GM11168 (cell line): Measurements from ENCODE around the gene RIOK1.

Experiments used
- in situ Hi-C: fragments of 300-500 bp; cut with MboI; formaldehyde crosslinking; loops from one replicate; pipeline ENCODE4 v1.12.0; 2022; ENCODE audit warnings: low sequenced_read_pairs; ENCODE audit not compliant: unreplicated experiment

The RIOK1 gene

DNA sequence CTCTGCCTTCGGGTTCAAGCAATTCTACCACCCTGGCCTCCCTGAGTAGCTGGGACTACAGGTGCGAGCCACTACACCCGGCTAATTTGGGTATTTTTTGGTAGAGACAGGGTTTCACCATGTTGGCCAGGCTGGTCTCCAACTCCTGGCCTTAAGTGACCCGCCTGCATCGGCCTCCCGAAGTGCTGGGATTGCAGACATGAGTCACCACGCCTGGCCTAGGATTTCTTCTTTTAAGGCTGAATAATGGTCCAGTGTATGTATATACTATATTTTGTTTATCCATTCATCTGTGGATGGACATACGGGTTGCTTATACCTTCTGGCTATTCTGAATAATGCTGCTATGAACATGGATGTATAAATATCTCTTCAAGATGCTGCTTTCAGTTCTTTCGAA, 17.1 kb downstream of the RIOK1 start:
- in situ Hi-C loops, result no loop called here

DNA sequence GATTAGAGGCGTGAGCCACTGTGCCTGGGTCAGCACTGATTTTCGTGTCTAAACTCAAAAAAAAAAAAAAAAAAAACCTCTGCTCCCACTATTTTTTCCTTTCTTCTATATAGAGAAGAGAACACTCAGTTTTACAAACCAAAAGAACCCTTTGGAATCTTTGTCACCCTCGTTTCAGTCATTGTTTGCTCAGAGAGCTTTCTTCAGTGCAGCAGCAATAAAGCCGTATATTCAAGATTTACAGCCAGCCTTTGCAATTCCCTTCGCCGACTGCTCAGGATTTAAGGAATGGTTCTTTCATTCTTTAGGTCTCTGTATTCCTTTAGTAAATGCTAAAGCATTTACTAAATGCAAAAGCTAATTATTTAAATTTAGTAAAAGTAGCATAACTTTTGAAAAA, 20.1 kb downstream of the RIOK1 start:
- in situ Hi-C loops, result no loop called here

DNA sequence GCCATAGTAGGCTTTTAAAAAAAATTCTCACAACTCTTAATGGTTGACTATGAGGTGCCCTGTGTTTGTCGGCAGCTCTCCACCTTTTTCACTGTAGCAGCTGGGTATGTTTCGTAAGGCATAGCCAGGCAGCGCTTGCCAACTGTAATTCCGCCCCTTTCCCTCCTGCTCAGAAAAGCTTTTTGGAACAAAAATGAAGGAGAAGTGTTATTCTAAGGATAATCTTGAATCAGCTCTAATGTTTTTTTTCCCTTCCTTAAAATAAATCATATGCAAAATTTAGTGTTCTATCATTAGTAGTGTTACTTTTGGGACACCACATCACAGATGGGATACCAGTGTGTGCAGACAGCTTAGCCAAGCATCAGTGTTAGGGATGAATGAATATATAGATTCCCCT, 21.2 kb downstream of the RIOK1 start:
- in situ Hi-C loops, result no loop called here

DNA sequence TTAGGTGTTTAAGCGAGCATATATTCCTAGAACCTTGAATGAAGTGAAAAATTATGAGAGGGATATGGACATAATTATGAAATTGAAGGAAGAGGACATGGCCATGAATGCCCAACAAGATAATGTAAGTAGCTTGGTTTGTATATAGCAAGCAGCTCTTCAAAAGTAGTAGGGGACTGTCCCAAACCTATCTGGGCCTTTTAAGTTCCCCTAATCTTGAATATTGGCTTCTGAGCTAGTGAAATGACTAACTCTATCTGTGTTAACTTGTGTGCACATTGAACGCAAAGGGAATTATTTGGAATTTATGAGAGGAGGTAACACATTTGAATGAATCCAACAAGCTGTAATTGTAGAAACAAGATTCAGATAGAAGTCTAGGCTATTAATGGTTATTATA, 21.7 kb downstream of the RIOK1 start:
- in situ Hi-C loops, result no loop called here

DNA sequence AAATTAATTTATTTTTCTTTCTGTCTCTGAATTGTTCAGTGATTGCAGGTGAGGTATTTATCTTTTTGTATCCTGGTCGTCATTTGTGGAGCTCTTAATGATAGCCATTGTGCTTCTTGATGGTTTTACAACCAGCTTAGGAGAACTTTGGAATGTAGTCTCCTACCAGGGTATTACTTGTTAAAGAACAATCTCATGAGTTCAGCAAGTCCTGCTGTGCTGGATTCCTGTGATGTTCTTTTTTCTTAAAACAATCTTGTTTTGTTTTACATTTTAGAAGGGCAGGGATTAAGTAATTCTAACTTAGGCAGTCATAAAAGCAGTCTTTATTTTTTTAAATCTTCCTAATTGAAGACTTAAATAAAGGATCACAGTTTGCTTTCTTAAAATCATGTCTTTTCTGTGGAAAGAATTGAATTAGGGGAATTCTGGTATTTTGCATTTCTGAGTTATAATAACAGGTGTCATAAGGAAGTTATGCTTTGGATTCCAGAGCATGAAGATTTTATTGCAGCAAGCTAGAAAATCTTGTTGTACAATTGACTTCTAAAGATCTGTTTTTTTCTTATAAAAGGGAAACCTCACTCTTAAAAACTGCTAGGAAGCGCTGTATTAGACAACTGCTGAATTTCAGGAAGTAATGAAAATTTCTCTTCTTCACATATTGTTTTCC, 23.7 kb downstream of the RIOK1 start:
- in situ Hi-C loops, result no loop called here

DNA sequence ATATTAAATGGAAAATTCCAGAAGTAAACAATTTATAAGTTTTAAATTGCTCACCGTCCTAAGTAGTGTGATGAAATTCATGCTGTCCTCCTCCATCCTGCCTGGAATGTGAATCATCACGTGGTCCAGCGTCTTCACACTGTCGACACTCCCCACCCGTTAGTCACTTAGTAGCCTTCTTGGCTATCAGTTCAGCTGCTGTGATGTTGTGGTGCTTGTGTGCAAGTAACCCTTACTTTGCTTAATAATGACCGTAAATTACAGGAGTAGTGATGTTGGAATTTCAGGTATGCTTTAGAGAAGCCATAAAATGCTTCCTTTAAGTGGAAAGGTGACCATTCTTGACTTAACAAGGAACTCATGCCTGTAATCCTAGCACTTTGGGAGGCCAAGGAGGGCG, 25.2 kb downstream of the RIOK1 start:
- in situ Hi-C loops, result no loop called here

DNA sequence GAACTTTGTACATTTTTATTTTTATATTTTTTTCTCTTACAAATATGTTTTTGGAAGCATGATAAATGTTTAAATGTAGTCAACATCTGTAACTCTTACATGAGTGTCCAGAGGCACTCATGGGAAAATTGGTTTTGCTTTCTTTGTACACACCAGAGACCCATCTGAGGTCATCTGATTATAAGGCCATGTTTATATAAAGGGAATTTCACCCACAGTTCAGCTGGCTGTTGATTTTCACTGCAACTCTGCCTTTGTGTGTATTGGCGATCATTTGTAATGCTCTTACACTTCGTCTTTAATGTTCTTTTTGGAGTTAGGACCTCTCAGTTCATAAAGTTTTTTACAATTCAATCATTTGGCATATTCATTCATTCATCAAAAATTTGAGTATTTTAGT, 28.1 kb downstream of the RIOK1 start:
- in situ Hi-C loops, result no loop called here

DNA sequence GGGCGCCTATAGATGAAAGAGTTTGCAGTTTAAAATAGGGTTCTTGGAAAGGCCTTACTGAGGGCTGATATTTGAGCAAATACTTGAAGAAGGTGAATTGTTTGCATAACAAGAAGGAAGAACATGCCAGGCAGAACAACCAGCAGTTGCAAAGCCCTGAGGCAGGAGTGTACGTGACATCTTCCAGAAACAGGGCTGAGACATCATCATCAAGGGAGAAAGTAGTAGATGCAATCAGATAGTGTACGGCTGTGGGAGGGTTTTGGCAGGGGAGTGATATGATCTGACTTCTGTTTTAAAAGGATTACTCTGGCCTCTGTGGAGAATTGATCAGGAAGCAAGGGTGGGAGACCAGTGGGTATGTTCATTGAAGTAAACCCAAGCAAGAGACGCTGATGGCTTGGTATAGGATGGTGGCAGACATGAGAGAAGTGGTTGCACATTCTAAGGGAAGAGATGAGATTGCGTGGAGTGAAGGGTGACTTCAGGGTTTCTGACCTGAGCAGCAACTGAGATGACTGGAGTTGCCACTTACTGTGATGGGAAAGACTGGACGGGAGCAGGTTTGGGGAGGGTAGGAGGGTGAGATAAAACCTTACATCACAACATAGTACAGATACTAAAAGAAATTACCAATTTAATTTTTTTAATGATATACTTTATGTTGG, 28.8 kb downstream of the RIOK1 start:
- in situ Hi-C loops, result no loop called here

DNA sequence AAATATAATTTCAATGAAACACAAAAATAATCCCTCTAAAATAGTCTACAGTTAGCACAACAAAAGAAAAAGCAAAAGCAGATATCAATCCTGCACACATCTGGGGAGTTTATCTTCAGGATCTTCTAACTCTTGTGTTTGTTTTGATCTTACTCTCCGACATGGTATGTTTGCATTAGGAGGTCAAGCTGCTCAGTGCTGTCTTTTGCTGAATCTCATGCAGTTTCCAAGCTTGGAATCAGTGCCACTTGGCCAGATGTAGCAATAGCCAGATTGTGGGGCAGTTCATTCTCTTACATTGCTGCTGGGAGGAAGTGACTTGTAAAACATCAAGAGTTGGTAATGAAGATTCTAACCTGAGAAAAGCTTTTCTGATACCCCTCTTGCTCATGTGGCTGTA, 29.5 kb downstream of the RIOK1 start:
- in situ Hi-C loops, result no loop called here

DNA sequence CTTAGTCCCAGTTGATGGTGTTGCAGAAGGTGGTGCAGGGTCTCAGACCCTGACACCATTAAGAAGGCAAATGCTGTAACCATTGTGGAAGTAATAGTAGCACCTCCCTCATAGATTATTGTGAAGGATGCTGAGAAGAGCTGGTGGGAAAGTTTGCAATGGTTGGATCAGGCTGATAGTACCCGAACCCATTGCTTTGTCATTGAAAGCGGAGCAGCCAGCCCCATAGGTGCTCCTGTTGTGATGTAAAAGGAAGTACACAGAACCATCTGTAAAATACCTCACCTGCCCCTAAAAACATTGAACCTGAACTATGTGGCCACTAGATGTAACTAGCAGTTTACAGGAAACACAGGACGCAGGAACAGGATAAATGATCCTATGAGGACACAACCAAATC, 31.5 kb downstream of the RIOK1 start:
- in situ Hi-C loops, result no loop called here

DNA sequence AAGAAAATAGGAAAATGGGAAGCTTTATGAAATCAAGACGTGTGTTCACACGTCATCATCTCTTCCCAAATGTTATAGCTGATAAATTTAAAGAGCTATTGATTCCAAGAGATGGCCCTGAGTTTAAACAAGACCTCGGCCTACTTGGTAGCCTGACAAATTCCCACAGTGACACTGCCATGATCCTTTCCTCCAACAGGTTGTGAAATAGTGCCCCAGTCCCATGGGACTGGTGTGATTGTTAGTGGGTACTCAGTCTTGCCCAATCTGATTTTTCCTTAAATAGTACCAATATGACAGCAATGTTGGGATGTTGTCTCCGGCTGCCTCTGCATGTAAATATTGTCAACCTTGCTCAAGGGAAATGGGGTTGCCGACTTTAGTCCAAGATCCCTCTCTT, 34.5 kb downstream of the RIOK1 start:
- in situ Hi-C loops, result no loop called here

DNA sequence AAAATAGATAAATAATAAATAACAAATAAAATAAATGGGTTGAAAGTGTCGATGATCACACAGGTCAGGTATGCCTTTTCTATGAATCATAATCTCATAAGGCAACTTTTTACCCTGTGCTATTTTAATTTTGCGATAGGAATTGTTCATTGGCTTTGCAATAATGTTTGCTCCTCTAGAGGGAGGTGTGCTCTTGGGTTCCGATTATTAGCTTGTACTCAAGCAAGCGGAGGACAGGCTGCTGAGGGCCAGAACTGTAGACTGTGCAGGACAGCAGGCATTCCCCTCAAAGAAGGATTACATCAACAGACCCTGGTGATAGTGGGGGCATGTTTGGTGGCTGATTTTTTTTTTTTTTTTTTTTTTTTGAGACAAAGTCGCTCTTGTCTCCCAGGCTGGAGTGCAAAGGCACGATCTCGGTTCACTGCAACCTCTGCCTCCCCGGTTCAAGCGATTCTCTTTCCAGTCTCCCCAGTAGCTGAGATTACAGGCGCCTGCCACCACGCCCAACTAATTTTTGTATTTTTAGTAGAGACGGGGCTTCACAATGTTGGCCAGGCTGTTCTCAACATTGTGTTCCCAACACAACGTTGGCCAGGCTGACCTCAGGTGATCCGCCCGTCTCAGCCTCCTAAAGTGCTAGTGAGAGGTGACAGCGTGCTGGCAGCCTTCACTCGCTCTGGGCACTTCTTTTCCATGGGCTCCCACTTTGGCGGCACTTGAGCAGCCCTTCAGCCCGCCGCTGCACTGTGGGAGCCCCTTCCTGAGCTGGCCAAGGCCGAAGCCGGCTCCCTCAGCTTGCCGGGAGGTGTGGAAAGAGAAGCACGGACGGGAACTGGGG, 35.6 kb downstream of the RIOK1 start:
- in situ Hi-C loops, result no loop called here

DNA sequence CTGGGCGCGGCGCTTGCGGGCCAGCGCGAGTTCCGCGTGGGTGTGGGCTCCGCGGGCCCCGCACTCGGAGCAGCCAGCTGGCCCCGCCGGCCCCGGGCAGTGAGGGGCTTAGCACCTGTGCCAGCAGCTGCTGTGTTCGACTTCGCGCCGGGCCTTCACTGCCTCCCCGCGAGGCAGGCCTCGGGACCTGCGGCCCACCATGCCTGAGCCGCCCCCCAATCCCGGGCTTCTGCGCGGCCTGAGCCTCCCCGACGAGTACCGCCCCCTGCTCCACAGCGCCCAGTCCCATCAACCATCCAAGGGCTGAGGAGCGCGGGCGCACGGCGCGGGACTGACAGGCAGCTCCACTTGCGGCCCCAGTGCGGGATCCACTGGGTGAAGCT, 36.2 kb downstream of the RIOK1 start:
- in situ Hi-C loops, result no loop called here

DNA sequence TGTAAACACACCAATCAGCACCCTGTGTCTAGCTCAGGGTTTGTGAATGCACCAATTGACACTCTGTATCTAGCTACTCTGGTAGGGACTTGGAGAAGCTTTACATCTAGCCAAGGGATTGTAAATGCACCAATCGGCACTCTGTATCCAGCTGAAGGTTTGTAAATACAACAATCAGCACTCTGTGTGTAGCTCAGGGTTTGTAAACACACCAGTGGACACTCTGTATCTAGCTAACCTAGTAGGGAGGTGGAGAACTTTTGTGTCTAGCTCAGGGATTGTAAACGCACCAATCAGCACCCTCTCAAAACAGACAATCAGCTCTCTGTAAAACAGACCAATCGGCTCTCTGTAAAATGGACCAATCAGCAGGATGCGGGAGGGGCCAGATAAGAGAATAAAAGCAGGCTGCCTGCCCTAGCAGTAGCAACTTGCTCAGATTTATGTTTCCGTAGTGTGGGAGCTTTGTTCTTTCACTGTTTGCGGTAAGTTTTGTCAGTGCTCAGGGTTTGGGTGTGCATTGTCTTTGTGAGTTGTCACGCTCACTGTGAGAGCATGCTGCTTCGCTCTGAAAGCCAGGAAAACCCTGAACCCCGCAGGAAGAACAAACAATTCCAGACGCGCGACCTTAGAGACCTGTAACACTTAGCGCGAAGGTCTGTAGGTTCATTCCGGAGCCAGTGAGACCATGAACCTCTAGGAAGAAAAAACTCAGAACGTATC, 37.0 kb downstream of the RIOK1 start:
- in situ Hi-C loops, result no loop called here

DNA sequence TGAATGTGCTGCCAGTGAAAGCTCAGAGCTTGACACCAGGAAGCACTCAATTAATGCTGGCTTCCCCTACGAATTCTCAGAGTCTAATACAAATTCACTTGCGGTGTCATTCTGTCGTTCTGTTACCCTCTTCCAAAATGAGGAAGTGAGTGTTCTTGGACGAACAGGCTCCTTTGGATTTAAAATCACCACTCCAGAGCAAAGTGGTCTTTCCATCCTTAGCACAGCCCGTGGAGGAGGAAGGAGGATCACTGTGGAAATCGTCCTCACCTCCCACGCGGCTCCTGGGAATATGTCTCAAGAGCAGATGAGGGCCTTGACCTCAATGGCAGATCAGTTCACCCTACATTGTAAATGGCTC, 41.7 kb downstream of the RIOK1 start:
- in situ Hi-C loops, result no loop called here

DNA sequence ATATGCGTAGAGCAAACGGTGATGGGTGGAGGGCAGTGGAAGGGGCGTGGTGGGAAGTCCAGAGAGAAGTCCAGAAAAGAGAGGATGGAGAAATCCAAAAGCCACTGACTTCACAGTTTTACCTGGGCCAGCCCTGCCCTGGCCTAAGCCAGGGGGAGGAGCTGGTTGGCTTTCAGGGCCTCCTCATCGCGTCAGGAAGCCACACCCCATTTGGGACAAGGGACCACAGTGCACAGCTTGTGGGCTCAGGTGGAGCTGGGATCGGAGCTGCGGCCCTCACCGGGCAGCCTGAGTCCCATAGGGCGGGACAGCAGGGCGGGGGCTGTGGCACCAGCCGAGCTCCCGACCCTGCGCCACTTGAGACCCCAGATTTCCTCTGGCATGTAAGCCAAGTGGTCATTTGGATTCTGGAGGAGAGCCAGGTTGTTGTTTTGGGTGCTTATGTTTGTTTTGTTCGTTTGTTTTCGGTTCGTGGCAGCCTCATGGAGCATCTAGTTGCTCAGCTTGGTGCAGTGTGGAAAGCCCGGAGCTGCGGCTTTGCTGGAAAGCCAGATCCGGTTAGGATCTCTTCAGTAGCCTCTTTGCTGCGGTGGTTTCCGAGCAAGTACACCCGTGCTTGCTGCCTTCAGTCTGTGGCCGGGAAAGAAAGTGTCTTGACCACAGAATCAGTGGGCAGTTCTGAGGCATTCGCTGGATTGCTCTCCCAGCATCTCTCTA, 42.2 kb downstream of the RIOK1 start:
- in situ Hi-C loops, result no loop called here

DNA sequence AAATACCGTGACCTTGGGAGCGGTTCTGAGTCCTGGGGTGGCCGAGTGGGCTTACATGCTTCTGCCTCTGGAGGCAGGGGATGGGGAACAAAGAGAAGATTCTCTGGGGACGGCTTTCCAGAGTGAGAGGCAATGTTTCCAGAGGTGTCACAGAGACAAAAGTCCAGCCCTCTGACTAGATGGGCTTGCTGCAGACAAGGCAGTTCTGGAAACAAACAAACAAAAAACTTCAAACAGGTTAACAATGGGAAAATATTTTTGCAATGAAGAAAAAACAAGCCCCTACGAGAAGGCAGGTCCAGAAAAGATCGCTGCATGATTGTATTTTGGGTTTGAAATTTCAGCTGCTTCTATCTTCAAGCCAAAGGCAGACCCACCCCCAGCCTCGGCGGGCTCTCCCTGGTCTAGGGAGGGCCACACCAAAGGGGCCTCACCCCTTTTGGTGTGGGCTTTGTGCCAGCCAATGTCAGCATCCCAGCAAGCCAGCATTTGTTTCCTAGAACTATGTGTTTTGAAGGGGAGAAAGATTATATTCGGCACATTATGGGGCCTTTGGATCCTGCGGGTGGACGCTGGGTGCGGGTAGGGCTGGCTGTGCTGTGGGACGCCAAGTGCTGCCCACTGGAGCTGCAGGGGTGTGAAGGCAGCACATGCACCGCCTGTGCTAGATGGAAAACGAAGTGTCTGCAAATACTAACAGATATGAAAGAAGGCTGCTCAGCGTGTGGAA, 42.9 kb downstream of the RIOK1 start:
- in situ Hi-C loops, result no loop called here

DNA sequence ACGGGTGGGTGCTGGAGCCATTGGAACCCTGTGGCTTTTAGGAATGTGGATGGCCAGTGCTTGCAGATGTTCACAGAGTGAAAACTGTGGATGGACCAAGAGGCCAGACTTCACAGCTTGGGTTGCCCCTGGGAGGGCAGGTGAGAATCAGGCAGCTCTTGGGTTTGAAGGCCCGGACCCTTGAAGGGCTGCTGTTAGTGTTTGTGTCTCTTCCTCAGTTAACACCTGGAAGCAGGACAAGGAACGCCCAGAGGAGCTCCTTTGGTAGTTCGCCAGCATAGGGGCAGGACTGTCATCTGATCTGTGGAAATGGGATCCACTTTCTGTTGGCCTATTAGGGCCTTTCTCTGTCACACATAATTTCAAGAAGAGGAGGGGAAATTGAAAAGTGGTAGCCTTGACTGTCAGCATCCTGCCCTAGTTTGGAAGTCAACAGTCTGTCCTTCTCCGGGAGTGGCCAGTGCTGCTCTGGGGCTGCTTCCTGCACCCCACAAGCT, 43.6 kb downstream of the RIOK1 start:
- in situ Hi-C loops, result no loop called here

DNA sequence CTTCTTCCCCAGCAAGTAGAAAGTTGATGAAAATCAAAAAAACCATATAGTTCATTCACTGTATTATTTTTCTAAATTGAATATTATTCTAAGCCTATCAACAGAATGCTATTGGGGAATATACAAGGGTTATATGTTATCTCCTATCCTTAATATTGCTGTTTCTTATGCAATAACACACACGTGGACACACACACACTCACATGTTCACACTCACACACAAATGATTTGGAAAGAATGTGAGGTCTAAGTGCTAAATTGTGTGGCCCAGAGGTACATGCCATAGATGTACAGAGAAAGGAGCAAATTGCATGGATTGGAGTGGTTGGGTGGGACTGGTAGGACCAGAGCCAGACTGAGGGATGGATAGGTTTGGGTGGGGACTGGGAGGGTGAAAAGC, 45.1 kb downstream of the RIOK1 start:
- in situ Hi-C loops, result no loop called here
